Measurements from ENCODE around the gene CHST15. TPM values are rescaled to one million over a fixed set of nuclear protein-coding genes. Genes with fewer than 3 reads are reported as not detected.

CHST15 gene
- total and polyA plus RNA-seq, 12 donors: 5.2 to 54.5 (median 29.2) TPM

- Histone ChIP-seq H3K4me3 (no peak overlapping the region), H3K27ac (peak overlapping the region in 2 of 5 donors; percentile 38 to 40), H3K27me3 (no peaks in the 10 kb centered on the region), H3K36me3 (replicated peaks in 1 of 2) (no peaks in the 10 kb centered on the region), H3K4me1 (replicated peaks in 1 of 2) (peaks cover 0 to 5% of the 10 kb centered on the region in 2 donors), H3K9me3 (replicated peaks in 1 of 3) (no peaks in the 10 kb centered on the region)
- WGBS, 4 donors: 62 to 93% (median 77%) methylated on average over 3 to 4 of the region's 4 CpGs
- DNase-seq: no peak
- TF ChIP-seq, protein P1, sequence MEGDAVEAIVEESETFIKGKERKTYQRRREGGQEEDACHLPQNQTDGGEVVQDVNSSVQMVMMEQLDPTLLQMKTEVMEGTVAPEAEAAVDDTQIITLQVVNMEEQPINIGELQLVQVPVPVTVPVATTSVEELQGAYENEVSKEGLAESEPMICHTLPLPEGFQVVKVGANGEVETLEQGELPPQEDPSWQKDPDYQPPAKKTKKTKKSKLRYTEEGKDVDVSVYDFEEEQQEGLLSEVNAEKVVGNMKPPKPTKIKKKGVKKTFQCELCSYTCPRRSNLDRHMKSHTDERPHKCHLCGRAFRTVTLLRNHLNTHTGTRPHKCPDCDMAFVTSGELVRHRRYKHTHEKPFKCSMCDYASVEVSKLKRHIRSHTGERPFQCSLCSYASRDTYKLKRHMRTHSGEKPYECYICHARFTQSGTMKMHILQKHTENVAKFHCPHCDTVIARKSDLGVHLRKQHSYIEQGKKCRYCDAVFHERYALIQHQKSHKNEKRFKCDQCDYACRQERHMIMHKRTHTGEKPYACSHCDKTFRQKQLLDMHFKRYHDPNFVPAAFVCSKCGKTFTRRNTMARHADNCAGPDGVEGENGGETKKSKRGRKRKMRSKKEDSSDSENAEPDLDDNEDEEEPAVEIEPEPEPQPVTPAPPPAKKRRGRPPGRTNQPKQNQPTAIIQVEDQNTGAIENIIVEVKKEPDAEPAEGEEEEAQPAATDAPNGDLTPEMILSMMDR (IDR thresholded peaks at IDR 0.05): no peak
- no peak for TF ChIP-seq POLR2A (IDR thresholded peaks at IDR 0.05)
- intact Hi-C loops (cut with DNase I): no loop called here
Measured at GRCh38 chr10:124119216-124119615, 25.8 kb upstream of the CHST15 start.

DNA sequence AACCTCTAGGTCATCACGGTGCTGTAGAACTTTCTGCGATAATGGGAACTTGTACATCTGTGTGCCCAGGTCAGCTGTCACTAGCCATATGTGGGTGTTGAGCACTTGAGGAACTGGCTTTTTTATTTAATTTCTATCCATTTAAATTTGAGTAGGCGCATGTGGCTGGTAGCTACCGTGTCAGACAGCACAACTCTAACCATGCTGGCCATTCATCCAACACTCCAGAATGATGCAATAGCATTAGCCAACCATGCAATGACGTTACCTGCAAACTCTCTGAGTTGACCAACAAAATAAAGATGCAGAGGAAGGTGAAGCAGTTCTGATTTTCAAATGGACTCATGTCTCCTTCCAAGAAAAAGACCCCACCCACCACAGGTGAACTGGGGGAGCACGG, 24.4 kb upstream of the CHST15 start:
- 83 to 92% (median 86%) methylated on average over 6 of the region's 6 CpGs for WGBS, 4 donors
- intact Hi-C loops (cut with DNase I): no loop called here

GRCh38 chr10:124117511-124117785, 24.1 kb upstream of the CHST15 start:
- WGBS, 4 donors: 92 to 96% (median 93%) methylated on average over 5 of the region's 5 CpGs
- DNase-seq: no peak
- no peaks in the 10 kb centered on the region for H3K9me3 ChIP-seq (replicated peaks in 1 of 3)
- intact Hi-C loops (cut with DNase I): no loop called here
- H3K4me3 ChIP-seq: no peak overlapping the region
- peaks cover 0 to 5% of the 10 kb centered on the region in 2 donors for H3K4me1 ChIP-seq (replicated peaks in 1 of 2)
- TF ChIP-seq POLR2A (IDR thresholded peaks at IDR 0.05): no peak
- TF ChIP-seq, protein P1 (IDR thresholded peaks at IDR 0.05): no peak
- no peak overlapping the region for H3K27ac ChIP-seq
- no peaks in the 10 kb centered on the region for H3K36me3 ChIP-seq (replicated peaks in 1 of 2)
- H3K27me3 ChIP-seq: no peaks in the 10 kb centered on the region

More for the DNA sequence above, 24.4 kb upstream of the CHST15 start:
- TF ChIP-seq, protein P1 (IDR thresholded peaks at IDR 0.05): no peak
- no peak for TF ChIP-seq POLR2A (IDR thresholded peaks at IDR 0.05)
- Histone ChIP-seq H3K4me3 (no peak overlapping the region), H3K27me3 (no peaks in the 10 kb centered on the region), H3K36me3 (replicated peaks in 1 of 2) (no peaks in the 10 kb centered on the region), H3K4me1 (replicated peaks in 1 of 2) (peaks cover 0 to 5% of the 10 kb centered on the region in 2 donors), H3K9me3 (replicated peaks in 1 of 3) (no peaks in the 10 kb centered on the region), H3K27ac (no peak overlapping the region)
- DNase-seq: no peak

DNA sequence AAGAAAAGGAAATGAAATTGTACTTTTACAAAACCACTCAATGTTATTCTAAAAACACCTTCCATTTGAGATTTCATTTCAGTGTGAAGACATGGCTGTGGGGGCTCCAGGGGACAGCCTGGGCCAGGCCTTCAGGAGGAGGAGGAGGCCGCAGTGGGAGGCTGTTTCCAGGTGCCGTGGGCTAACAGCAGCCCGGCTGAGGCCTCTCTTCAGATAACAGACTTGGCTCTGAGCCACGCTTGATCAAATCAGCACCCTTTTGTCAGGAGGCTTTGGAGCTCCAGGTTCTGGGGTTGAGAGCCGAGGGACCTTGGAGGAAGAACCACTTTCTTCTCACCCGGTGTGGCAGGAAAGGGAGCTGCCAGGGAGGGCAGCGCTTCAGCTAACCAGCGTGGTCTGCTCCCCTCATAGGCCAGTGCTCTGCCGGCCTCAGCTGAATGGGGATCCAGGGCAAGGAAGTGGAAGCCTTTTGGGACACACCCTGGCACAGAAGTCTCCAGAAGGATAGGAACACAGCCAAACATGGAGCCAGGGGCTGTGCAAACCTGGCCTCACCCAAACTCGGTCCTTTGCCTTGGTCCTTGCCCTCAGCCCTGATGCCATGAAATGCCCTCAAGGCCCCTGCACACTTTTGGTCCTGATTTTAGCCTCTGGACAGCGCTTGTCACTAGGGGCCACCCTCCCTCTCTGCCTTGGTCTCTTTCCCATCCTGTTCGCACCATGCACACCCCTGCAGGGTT, 23.5 kb upstream of the CHST15 start:
- intact Hi-C loops (cut with DNase I): no loop called here

More for the DNA sequence above, 23.5 kb upstream of the CHST15 start:
- H3K27ac ChIP-seq: no peak overlapping the region
- no peaks in the 10 kb centered on the region for H3K9me3 ChIP-seq (replicated peaks in 1 of 3)
- peaks cover 0 to 5% of the 10 kb centered on the region in 2 donors for H3K4me1 ChIP-seq (replicated peaks in 1 of 2)
- no peak overlapping the region for H3K4me3 ChIP-seq
- H3K36me3 ChIP-seq (replicated peaks in 1 of 2): no peaks in the 10 kb centered on the region
- WGBS, 4 donors: 68 to 81% (median 75%) methylated on average over 9 to 12 of the region's 12 CpGs
- no peaks in the 10 kb centered on the region for H3K27me3 ChIP-seq
- DNase-seq: peak in 3 of 7 donors; percentile 34 to 54 (median 37)
- TF ChIP-seq, protein P1 (IDR thresholded peaks at IDR 0.05): no peak
- TF ChIP-seq POLR2A (IDR thresholded peaks at IDR 0.05): no peak

All from adrenal gland (tissue), 12 donors.